HG02678 (cell line): ENCODE results near the gene SYF2.
"Not testable (repeated sequence)": the region's sequence is repeated elsewhere in the genome, so short reads cannot be mapped to it uniquely, and the experiment has no call there.

ENCODE experiments used
- ATAC-seq: cut with Tn5 transposase; IDR thresholded peaks from one replicate; pipeline ENCODE4 v1.9.1; 2021; ENCODE audit warnings: mild to moderate bottlenecking, moderate library complexity; ENCODE audit not compliant: unreplicated experiment

Gene SYF2

DNA sequence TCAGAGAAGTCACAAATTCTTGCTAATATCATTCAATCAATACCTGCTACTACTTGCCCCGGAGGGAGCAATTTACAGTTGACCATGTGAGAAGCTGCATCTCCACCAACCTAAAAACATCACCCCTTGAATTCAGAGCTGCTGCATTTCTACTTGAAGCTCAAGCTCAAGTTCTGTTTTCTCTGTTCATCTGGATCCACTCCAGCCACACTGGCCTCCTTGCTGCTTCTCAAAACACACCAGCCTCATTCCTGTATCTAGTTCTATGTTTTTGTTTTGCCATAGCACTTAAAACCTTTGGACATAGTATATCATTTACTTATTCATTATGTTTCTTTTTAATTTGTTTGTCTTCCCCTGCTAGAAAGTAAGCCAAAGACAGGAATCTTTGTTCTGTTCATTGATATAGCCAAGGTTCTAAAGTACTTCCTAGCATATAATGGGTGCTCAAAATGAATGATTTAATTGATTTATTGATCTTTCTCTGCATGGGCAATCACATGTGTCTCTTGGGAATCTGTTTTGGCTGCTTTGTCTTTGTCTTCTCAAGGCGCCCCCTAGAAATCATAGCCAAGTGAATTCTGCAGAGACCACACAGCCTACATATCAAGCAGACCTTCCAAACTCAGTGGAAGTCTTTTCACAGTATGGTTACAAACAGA lies 23.6 kb downstream of the SYF2 start:
- no peak for ATAC-seq

DNA sequence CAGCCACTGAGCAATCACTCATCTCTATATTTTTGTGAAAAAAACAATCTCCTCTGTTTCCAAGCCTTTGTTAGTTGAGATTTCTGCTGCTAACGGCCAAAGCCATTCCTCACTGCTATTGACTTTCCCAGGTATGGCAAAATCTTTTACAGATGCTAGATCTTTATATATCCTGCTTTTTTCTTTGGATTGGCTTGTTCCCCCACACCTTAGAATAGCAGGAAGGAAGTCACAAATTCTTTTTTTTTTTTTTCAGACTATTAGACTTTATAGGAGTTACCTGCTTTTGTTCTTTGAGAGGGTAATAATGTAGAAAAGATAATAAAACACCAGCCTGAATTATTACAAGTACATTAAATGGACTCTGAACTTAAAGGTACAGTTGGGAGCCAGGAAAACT lies 24.2 kb downstream of the SYF2 start:
- ATAC-seq: no peak

DNA sequence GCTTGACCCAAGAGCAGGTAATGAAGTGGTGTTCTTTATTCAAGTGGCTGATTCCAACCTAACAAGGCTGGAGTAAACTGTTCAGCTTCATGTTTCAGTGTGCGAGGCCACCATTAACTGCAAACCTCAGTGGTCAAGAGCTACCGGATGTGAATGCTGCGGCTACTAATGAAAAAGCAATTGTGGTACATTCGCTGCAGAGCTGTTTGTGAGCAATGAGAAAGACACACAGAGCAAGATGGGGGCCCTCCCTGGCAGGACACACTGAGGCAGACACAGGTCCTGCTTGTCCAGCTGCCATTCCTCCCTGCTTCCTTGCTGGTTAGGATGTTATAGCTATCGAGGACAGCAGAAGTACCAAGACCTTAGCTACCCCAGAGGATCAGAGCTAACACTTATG lies 26.1 kb downstream of the SYF2 start:
- ATAC-seq: no peak

DNA sequence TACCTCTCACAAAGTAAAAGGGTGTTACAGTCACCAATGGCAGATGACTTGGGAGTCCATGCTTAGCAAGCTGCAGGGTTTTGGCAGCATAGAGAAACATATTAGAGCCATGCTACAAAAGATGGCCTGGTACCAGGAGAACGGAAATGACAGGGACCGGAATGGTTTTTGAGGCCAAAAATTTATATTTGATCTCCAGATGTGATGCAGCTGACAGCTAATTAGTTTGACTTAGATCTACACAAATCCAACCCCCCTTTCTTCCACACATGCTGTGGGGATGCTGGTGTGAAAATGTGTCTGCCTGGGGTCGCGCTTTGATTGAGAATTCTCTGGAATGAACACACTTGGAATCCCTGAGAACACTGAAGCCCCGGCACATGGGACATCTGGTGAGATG lies 26.5 kb downstream of the SYF2 start:
- no peak for ATAC-seq

DNA sequence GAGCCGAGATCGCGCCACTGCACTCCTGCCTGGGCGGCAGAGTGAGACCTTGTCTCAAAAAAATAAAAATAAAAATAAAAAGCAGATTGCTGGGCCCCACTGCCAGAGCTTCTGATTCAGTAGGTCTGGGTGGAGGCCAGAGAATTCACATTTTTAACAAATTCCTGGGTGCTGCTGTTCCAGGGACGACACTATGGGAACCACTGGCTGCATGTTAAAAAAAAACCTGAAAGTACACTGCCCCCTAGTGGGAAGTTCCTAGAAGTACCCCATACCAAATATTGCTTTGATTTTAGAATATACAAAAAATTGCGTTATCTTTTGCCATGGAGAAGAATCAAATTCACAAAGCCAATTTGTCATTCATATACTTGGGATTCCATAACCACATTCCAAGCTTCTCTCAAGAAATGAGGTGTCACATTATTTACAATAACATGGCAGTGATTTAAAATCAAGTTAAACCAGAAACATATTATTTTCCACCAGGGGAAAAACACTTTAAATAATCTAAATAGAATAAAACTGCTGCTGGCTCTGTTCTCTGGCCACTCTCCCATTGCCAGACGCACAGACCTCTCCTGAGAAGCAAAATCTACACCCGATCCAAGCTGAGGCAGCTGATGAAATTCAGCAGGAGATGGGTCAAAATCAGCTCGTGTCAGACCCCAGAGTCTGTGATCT lies 27.4 kb downstream of the SYF2 start:
- no peak for ATAC-seq

DNA sequence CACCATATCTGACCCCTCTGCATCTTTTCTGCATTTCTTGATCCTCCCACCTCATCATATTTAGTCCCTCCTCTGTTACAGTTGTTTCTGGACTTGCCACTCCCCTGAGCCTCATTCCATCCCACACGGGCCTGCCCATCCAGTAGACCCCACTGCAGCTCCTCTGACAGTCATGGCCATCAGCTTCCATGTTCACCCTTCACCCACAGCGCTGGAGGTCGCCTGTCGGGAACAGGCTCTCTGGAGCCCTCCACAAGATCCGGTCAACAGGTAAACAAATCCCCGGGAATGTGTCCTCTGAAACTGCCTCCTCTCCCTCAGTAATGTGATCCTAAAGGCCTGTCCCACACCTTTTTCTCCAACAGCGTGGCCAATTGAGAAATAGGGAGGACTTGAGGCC lies 31.3 kb downstream of the SYF2 start:
- no peak for ATAC-seq

DNA sequence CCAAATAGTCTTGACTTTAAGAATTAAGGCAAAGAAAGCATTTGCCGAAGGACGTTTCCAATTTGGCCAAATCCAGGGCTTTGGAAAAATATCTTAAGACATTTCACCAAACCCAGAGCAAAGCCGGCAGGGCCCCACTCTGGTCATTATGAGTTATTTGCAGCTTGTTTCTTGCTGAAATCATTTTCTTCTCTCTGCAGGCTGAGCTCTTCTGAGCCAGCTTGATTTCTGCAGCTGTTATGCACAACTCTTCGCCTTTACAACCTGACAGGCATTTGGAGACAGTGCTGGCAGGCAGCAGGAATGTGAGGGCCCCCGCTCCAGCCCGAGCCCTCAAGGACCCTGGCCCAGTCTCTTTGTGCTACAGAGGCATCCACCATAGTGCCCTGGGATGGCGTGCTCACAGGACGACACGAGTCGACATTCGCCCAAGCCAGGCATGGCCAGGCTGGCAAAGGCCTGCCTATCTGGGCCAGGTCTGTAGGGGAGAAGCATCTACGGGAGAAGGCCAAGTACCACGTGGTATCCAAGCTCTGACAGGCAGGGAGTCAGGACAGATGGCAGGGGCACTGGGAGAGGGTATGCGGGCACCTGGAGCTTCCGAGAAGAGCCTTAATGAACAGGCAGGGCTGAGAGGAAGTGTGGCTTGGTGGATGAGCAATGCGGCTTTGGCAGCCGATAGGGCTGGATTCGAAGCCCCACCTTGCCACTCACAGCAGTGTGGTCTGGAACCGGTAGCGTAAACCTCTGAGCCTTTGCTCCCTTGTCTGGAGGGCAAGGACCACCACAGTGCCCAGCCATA lies 32.3 kb downstream of the SYF2 start:
- ATAC-seq: no peak

DNA sequence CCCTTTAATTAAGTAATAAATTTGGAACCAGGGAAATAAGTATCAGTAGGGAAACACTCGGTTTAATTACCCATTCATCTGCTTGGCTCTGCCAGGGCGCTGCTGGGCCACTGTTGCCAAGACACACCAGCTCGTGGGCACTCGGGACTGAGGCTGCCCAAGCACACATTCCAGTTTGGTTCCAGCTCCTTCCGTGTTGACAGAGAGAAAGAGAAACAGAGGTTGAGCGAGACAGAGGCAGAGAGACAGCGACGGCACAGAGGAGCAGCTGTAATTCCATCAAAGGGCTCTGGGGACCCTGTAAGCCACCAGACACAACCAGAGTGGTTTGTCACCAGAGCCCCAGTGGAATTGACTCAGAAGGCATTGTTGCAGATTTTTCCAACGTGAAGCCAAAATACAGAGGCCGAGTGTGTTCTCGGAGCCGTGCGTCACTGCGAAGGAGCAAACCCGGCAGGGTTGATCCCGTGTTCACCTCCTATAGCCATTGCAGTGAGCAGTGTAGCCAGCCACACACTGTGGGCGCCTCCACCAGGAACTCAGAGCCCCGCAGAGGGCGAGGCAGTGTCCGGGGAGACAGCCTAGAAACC lies 33.5 kb downstream of the SYF2 start:
- ATAC-seq: no peak

DNA sequence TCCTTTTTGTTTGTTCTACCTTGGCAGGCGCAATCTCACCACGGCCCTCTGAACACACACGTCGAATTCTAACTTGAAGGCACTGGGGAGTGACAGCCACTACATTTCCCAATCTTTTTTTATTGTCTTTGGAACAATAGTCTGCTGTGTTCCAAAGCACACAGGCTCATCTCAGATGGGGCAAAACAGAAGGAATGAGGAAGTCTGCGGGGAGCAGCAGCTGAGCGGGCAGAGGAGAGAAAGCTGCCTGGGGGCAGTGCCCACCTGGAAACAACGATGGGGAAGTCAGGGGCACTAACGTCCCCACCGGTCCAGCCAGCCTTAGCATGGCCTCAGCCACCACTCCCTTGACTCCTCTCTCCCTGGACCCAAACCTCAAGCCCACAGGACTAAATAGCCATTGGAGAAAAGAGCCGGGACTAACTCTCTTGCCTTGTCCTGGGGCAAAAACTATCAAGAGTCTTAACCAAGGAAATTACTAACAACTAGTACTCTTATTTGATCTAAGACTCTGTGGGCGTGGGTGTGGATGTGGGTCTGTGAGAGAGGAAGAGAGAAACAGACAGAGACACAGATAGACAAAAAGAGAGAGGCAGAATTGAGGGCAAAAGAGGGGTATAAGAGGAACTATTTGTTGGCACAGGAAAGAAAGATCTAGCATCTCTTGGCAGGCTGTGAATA lies 34.2 kb downstream of the SYF2 start:
- ATAC-seq: no peak

DNA sequence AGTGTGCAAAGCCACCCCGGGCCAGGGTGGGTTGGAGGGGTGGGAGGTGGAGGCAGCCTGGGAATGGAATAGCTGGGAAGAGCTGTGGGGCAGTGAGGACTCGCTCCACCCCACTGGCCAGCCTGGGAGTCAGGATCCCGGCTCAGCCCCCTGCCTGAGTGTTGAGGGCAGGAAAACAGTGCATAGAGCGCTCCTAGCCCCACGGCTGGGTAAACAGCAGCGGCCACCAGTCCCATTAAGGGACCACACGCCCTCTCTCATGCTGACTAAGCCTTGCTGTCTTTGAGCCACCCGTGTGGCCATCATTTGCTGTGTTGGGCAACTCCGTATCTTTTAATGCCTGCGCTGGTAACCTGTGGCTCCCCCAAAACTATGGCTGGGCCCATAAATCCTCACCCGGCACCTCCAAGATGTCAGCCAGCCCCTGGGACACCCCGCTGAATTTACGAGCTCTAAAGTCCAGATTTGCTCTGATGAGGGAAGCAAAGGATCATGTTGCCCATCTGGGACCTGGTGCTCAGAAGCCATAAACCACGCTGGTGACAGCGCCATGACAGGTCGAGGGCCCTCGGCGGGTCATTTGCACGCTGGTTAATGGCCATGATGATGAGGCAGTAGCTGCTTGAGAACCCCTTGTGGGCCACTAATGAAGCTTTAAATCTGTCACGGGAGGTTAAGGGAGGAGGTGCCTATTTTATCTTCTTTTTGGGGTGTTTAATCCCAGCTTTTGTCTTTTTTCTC lies 34.9 kb downstream of the SYF2 start:
- ATAC-seq: no peak

DNA sequence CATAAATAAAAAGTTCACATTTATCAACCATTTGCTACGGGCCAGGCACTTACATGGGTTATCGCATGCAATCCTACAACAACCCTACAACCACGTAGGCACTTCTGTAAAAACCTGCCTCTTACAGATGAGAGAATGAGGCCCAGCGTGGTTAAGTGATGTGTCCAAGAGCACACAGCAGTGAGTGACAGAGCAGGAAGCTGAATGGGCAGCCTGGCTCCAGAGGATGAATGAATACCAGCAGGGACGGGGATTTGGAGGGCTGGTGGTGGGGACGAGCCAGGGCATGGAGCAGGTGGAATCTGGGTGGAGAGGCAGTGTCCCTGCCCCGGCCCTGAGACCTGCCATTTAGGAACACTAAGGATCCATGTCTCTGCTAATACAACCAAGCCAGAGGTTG lies 35.5 kb downstream of the SYF2 start:
- ATAC-seq: no peak

DNA sequence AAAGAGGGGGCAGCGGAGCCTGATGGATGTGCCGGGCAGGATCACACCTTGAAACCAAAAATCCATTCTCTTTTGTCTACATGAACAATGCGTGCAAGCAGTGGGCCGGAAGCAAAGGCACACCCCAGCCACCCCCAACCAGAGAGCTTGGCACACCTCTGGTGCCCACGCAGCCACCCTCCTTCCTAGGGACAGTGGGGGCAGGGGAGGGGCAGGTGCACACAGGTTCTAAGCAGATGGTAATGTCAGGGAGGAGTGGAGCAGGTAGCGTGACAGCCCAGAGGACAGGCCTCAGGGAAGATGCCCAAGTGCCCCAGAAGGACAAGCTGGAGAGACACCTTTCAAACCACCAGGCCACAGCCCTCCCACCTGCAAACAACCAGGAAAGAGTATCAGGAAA lies 36.5 kb downstream of the SYF2 start:
- no peak for ATAC-seq

DNA sequence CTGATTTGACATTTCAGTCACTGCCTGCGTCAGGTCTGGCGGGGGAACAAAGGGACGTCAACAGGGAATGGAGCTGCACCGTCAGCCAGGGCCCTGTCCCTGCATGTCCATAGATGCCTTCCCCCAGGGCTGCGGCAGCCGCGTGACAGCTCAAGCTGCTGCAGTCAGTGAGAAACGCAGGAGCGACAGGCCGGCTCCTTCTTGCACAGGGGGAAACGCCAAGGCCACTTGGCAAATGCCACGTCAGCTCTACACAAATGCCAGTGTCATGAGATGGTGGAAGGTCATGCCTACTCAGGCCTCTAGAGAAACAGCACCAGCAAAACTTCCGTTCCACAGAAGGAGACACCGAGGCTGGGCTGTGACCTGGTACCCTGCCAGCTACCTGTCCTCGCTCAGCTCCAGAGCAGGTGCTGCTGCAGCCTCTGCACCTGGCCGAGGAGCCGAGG lies 37.7 kb downstream of the SYF2 start:
- ATAC-seq: no peak

DNA sequence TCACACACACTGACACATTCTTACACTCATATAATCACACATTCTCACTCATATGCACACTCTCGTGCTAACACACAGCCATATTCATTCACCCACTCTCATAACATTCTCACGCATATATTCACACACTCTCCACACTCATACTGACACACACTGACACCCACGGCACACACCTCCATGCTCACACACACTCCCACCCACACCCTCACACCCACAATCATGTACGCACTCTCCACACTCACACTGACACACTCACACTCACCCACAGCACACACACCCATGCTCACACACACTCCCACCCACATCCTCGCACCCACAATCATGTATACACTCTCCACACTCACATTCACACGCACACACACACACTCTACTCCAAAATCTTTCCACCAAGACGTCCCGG lies 38.2 kb downstream of the SYF2 start:
- no peak for ATAC-seq

DNA sequence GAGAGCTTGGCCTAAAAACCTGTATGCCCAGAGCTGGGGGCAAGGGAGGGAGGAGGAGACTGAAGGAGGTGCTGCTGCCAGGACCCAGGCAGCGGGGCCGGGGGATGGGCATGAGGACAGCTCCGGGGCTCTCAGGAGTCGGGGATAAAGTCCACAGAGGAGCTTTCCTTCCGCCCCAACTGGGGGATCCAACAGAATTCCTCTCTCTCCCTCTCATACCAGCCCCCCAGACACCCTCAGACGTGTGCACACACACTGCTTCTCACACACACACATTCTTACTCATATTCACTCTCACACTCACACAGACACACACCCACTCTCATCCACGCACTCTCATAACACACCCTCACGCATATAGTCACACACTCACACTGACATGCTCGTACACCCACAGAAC lies 39.1 kb downstream of the SYF2 start:
- no peak for ATAC-seq

DNA sequence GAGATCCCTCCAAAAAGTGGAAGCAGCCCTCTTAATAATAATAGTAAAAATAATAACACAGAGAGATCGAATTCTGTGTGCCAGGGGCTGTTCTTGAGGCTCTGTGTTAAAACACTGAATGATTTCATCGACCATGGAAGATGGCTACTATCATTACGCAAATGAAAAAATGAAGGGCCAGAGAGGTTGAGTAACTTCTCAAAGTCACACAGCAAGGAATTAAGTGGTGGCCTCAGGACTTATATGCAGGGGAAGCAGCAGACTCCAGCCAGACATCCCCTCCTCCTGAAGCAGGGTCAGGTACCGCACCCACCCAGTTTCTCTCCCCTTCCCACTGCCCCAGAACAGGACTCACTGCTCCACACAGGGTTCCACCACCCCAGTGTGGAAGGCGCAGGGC lies 40.1 kb downstream of the SYF2 start:
- ATAC-seq: no peak

DNA sequence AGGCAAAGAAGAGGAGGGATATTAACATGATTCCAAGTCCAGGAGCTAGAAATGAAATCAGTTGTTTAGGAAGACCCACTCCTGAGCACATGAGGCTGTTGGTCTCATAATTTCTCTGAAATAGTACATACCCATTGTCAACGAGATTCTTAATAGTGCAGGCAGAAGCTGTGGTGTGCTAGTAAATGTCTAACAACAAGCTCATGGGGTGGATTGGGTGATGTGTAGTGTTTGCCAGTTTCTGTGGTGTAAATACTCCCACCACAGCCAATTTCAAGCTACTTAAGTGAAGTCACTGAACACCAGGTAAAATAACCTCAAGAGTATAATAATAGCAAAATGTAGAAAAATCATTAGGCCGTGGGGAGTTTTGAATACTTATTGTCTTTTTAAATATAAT lies 42.0 kb downstream of the SYF2 start:
- ATAC-seq: no peak

DNA sequence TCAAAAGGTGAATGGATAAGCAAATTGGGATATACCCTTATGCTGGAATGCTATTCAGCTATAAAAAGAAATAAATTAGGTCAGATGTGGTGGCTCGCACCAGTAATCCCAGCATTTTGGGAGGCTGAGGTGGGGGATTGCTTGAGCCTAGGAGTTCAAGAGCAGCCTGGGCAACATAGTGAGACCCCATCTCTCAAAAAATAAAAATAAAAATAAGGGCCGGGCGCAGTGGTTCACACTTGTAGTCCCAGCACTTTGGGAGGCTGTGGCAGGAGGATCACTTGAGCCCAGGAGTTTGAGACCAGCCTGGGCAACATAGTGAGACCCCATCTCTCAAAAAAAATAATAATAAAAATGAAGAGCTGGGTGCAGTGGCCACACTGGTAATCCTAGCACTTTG lies 44.4 kb downstream of the SYF2 start:
- not testable (repeated sequence) for ATAC-seq

DNA sequence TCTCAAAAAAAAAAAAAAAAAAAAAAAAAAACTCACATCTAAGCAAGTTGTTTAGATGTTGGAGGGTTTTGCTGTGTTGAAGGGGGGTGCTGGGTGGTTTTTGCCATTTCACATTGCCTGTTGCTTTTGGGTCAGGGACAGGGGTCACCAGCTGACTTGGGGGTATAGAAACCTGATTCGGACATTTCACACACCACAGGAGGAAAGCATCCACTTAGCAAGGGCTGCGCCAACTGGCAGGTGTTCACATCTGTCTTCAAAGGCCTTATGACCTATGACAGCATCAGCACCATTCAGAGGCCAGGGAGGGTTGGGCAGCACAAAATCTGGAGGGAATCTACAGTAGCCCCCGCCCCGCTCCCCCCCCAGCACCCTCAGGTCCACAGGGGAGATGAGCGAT lies 45.2 kb downstream of the SYF2 start:
- ATAC-seq: no peak
